MCF 10A (cell line): ENCODE results near the gene RPP30. TPM values are rescaled to one million over a fixed set of nuclear protein-coding genes. Genes with fewer than 3 reads are reported as not detected.
"Not testable (repeated sequence)": the region's sequence is repeated elsewhere in the genome, so short reads cannot be mapped to it uniquely, and the experiment has no call there.

Experiments used
- BruUV-seq: library from RNA; stranded (reverse); fragments of 400-500 nt; replicated peaks from 2 replicates; lab custom pipeline; 2021; lab: Mats Ljungman, UMichigan
- CTCF ChIA-PET: fragments of 300-600 bp; sonication (Branson Sonifier 250); formaldehyde crosslinking; extraction: SDS; loops from one replicate; lab custom pipeline; 2021; ENCODE audit warnings: antibody characterized with exemption, inconsistent platforms; lab: Yijun Ruan, JAX
- POLR2A ChIA-PET: fragments of 300-600, 350-650 bp; sonication (Branson Sonifier 250); formaldehyde crosslinking; extraction: SDS; loops from one replicate; lab custom pipeline; 2020; ENCODE audit warnings: antibody characterized with exemption, inconsistent platforms; lab: Yijun Ruan, JAX
- DNase-seq: peaks from one replicate; pipeline ENCODE4 v3.0.0-alpha.2; 2018; ENCODE audit not compliant: unreplicated experiment
- H3K27ac Mint-ChIP-seq: one replicate; pipeline ENCODE4 v1.8.0; 2022; ENCODE audit warnings: mild to moderate bottlenecking, low read depth, mixed read lengths; ENCODE audit not compliant: unreplicated experiment
- H3K27me3 Mint-ChIP-seq: one replicate; pipeline ENCODE4 v1.8.0; 2022; ENCODE audit warnings: mixed read lengths; ENCODE audit not compliant: insufficient read depth, unreplicated experiment
- H3K36me3 Mint-ChIP-seq: one replicate; pipeline ENCODE4 v1.8.0; 2022; ENCODE audit warnings: mild to moderate bottlenecking, moderate library complexity, mixed read lengths; ENCODE audit not compliant: insufficient read depth, unreplicated experiment
- H3K4me1 Mint-ChIP-seq: one replicate; pipeline ENCODE4 v1.8.0; 2022; ENCODE audit warnings: mixed read lengths; ENCODE audit not compliant: insufficient read depth, unreplicated experiment
- H3K4me3 Mint-ChIP-seq: one replicate; pipeline ENCODE4 v1.8.0; 2022; ENCODE audit warnings: mild to moderate bottlenecking, moderate library complexity, mixed read lengths; ENCODE audit not compliant: unreplicated experiment
- H3K9me3 Mint-ChIP-seq: one replicate; pipeline ENCODE4 v1.8.0; 2022; ENCODE audit warnings: mixed read lengths; ENCODE audit not compliant: unreplicated experiment
- CTCF ChIP-seq: fragments of 200-600 bp; IDR thresholded peaks from one replicate; pipeline ENCODE4 v1.8.0; 2022; ENCODE audit warnings: antibody characterized with exemption, mild to moderate bottlenecking; ENCODE audit not compliant: unreplicated experiment
- intact Hi-C: fragments of 100-400 bp; cut with micrococcal nuclease; formaldehyde crosslinking; loops from 2 replicates; pipeline ENCODE4 v1.14.1; 2022
- total RNA-seq: library from RNA; stranded (reverse); gene quantifications from 2 replicates; pipeline ENCODE4 v1.2.3, GENCODE V29; 2022

Gene RPP30
- total RNA-seq, 1 experiment from 2014 or later: 41.8 TPM

GRCh38 chr10:90889636-90890035, 17.9 kb downstream of the RPP30 start:
- ChIA-PET POLR2A (no interaction called here), CTCF (interaction anchor here (0.6 to 2.0 kb wide), 4 partner anchors 10 to 119 kb away, joined by 3 to 12 read pairs (median 3); no protein-coding TSS in a partner anchor)
- Mint-ChIP-seq H3K4me3 (no peak overlapping the region), H3K27ac (no peak overlapping the region), H3K4me1 (no peaks in the 10 kb centered on the region), H3K36me3 (peaks cover 87% of the 10 kb centered on the region), H3K27me3 (no peaks in the 10 kb centered on the region), H3K9me3 (no peaks in the 10 kb centered on the region)
- intact Hi-C loops: no loop called here
- BruUV-seq: no TSS peak
- no peak for TF ChIP-seq CTCF
- DNase-seq: no peak

- CTCF ChIA-PET: interaction anchor here (0.5 to 0.9 kb wide), 2 partner anchors 21 to 198 kb away, joined by 3 read pairs; no protein-coding TSS in a partner anchor
- TF ChIP-seq CTCF: no peak
These were observed 18.6 kb downstream of the RPP30 start for GRCh38 chr10:90890347-90890746.

GRCh38 chr10:90893190-90893589, 21.4 kb downstream of the RPP30 start:
- Mint-ChIP-seq H3K27ac (no peak overlapping the region), H3K4me1 (no peaks in the 10 kb centered on the region), H3K27me3 (no peaks in the 10 kb centered on the region), H3K36me3 (peaks cover 71% of the 10 kb centered on the region), H3K4me3 (no peak overlapping the region), H3K9me3 (no peaks in the 10 kb centered on the region)
- DNase-seq: no peak
- TF ChIP-seq CTCF: no peak
- intact Hi-C loops: no loop called here
- ChIA-PET POLR2A (interaction anchor here (1.8 kb wide), 1 partner anchor 9 kb away, joined by 9 read pairs; no protein-coding TSS in a partner anchor), CTCF (interaction anchor here (0.9 to 1.6 kb wide), 3 partner anchors 13 to 30 kb away, joined by 3 to 8 read pairs (median 7); no protein-coding TSS in a partner anchor)
- no TSS peak for BruUV-seq

More at GRCh38 chr10:90890347-90890746, 18.6 kb downstream of the RPP30 start:
- no TSS peak for BruUV-seq
- Mint-ChIP-seq H3K4me1 (no peaks in the 10 kb centered on the region), H3K4me3 (no peak overlapping the region), H3K9me3 (no peaks in the 10 kb centered on the region), H3K27ac (no peak overlapping the region), H3K36me3 (peaks cover 84% of the 10 kb centered on the region), H3K27me3 (no peaks in the 10 kb centered on the region)
- DNase-seq: no peak
- intact Hi-C loops: no loop called here
- POLR2A ChIA-PET: no interaction called here

- H3K27me3 Mint-ChIP-seq, intact Hi-C loops, H3K4me3 Mint-ChIP-seq, H3K27ac Mint-ChIP-seq, DNase-seq, BruUV-seq, H3K9me3 Mint-ChIP-seq, H3K4me1 Mint-ChIP-seq: not testable (repeated sequence)
- ChIA-PET POLR2A (interaction anchor here (0.6 kb wide), 1 partner anchor 390 kb away, joined by 4 read pairs; no protein-coding TSS in a partner anchor), CTCF (interaction anchor here (0.8 to 1.2 kb wide), 2 partner anchors 20 to 402 kb away, joined by 3 to 4 read pairs; no protein-coding TSS in a partner anchor)
- H3K36me3 Mint-ChIP-seq: peaks cover 49% of the 10 kb centered on the region
These were observed 25.1 kb downstream of the RPP30 start for GRCh38 chr10:90896916-90897315.
